ENCODE measurements around the gene CRTAC1. TPM values are rescaled to one million over a fixed set of nuclear protein-coding genes. Genes with fewer than 3 reads are reported as not detected.

Gene CRTAC1
- total and polyA plus RNA-seq, 12 donors: 0.22 to 12.4 (median 1.4) TPM

DNA sequence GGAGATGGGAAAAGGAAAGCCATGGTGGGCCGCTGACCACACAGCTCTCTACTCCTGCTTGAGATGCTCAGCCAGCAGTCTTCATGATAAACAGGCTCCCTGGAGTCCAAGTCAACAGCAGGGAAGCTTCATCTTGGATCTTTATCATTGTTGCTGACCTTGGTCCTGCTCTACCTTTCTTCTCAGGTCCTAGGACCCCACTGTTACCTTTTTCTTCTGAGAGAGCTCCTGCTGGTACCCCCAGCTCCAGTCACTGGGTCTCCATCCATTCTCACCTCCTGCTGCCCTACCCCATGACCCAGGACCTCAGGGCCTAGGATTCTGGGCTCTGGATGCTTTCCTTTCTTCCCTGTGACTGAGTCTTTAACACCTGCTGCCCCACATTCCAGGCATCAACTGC, 5.2 kb upstream of the CRTAC1 start:
- WGBS, 2 donors: 20 to 30% methylated on average over 1 of the region's 1 CpG
- intact Hi-C loops (cut with DNase I): loop anchor here in 2 of 10 donors (5.0 to 10.0 kb wide), 2 partner anchors 118 to 271 kb away; no protein-coding TSS in a partner anchor
- TF ChIP-seq, protein P1, sequence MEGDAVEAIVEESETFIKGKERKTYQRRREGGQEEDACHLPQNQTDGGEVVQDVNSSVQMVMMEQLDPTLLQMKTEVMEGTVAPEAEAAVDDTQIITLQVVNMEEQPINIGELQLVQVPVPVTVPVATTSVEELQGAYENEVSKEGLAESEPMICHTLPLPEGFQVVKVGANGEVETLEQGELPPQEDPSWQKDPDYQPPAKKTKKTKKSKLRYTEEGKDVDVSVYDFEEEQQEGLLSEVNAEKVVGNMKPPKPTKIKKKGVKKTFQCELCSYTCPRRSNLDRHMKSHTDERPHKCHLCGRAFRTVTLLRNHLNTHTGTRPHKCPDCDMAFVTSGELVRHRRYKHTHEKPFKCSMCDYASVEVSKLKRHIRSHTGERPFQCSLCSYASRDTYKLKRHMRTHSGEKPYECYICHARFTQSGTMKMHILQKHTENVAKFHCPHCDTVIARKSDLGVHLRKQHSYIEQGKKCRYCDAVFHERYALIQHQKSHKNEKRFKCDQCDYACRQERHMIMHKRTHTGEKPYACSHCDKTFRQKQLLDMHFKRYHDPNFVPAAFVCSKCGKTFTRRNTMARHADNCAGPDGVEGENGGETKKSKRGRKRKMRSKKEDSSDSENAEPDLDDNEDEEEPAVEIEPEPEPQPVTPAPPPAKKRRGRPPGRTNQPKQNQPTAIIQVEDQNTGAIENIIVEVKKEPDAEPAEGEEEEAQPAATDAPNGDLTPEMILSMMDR (IDR thresholded peaks at IDR 0.05): no peak
- Histone ChIP-seq H3K27ac (no peak overlapping the region), H3K27me3 (peaks cover 0 to 97% (median 59%) of the 10 kb centered on the region in 7 donors), H3K36me3 (no peaks in the 10 kb centered on the region), H3K4me1 (peaks cover 0 to 6% (median 0%) of the 10 kb centered on the region in 9 donors), H3K4me3 (no peak overlapping the region), H3K9me3 (no peaks in the 10 kb centered on the region)
- DNase-seq (no peak), ATAC-seq (no peak)

GRCh38 chr10:98033515-98033914, 3.1 kb upstream of the CRTAC1 start:
- Histone ChIP-seq H3K36me3 (no peaks in the 10 kb centered on the region), H3K27ac (no peak overlapping the region), H3K9me3 (no peaks in the 10 kb centered on the region), H3K4me1 (peaks cover 9 to 20% (median 13%) of the 10 kb centered on the region in 9 donors), H3K27me3 (peaks cover 4 to 97% (median 69%) of the 10 kb centered on the region in 7 donors), H3K4me3 (no peak overlapping the region)
- 44% methylated on average over 3 of the region's 3 CpGs for WGBS, 2 donors
- intact Hi-C loops (cut with DNase I): loop anchor here in 1 of 10 donors (10.0 kb wide), 1 partner anchor 269 kb away; no protein-coding TSS in a partner anchor
- ATAC-seq (no peak), DNase-seq (no peak)
- TF ChIP-seq, protein P1 (IDR thresholded peaks at IDR 0.05): no peak

DNA sequence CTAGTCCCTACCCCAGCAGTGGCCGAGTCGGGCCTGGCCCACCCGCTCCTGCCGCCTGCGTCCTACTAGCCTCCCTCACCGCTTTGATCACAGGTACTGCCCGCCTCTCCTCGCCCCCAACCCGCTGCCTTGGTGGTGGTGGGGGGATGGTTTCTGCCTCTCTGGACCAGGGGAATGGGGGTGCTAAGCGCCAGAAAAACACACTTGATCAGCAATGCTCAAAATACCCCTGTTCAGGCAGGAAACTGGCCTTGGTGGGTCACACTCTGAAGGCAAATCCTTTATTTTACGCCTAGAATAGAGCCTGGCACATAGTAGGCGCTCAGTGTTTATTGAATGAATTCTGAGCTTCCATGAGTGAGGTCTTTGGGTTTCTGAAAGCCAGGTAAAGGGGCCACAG, 1.0 kb upstream of the CRTAC1 start:
- no peak overlapping the region for H3K27ac ChIP-seq
- intact Hi-C loops (cut with DNase I): loop anchor here in 1 of 10 donors (10.0 kb wide), 1 partner anchor 267 kb away; no protein-coding TSS in a partner anchor
- DNase-seq (no peak), ATAC-seq (no peak)
- peak overlapping the region in 2 of 10 donors; percentile 37 to 45 for H3K4me3 ChIP-seq
- H3K27me3 ChIP-seq: peaks cover 7 to 92% (median 69%) of the 10 kb centered on the region in 7 donors
- WGBS, 2 donors: 19 to 23% methylated on average over 12 of the region's 12 CpGs
- no peaks in the 10 kb centered on the region for H3K36me3 ChIP-seq
- TF ChIP-seq, protein P1 (IDR thresholded peaks at IDR 0.05): no peak
- no peaks in the 10 kb centered on the region for H3K9me3 ChIP-seq
- H3K4me1 ChIP-seq: peaks cover 9 to 20% (median 13%) of the 10 kb centered on the region in 9 donors

GRCh38 chr10:98030991-98031431, 590 bp upstream of the CRTAC1 start:
- Histone ChIP-seq H3K4me3 (peak overlapping the region in 9 of 10 donors; percentile 33 to 50 (median 45)), H3K27ac (no peak overlapping the region), H3K9me3 (no peaks in the 10 kb centered on the region), H3K36me3 (no peaks in the 10 kb centered on the region), H3K27me3 (peaks cover 7 to 89% (median 68%) of the 10 kb centered on the region in 7 donors), H3K4me1 (peaks cover 9 to 20% (median 13%) of the 10 kb centered on the region in 9 donors)
- DNase-seq (no peak), ATAC-seq (peak in 2 of 8 donors; percentile 9 to 25)
- intact Hi-C loops (cut with DNase I): loop anchor here in 1 of 10 donors (10.0 kb wide), 1 partner anchor 266 kb away; no protein-coding TSS in a partner anchor
- TF ChIP-seq, protein P1 (IDR thresholded peaks at IDR 0.05): no peak
- 1% methylated on average over 28 to 49 of the region's 49 CpGs for WGBS, 2 donors
